Vagina (tissue), 2 donors: Measurements from ENCODE around the gene SLC16A5. TPM values are rescaled to one million over a fixed set of nuclear protein-coding genes. Genes with fewer than 3 reads are reported as not detected.

Source experiments
- DNase-seq, 2 donors: peaks; one replicate each; pipeline ENCODE4 v3.0.0-alpha.2; 2017; ENCODE audit errors: extremely low spot score in 2 of 2
- H3K27ac ChIP-seq: fragments of 200-600 bp; sonication (generic); one replicate; pipeline ENCODE4 v1.5.1; 2019
- H3K27me3 ChIP-seq: fragments of 200-600 bp; sonication (generic); one replicate; pipeline ENCODE4 v1.5.1; 2019
- H3K36me3 ChIP-seq, 2 donors: fragments of 200-600 bp; sonication (generic); one replicate each; pipeline ENCODE4 v1.5.1; 2017 to 2019
- H3K4me1 ChIP-seq: fragments of 200-600 bp; sonication (generic); one replicate; pipeline ENCODE4 v1.5.1; 2019
- H3K4me3 ChIP-seq, 2 donors: fragments of 200-600 bp; sonication (generic); 1 replicate in 1 of 2; 2 replicates in 1 of 2; pipeline ENCODE4 v1.5.1; 2016 to 2019
- H3K9me3 ChIP-seq: fragments of 200-600 bp; sonication (generic); one replicate; pipeline ENCODE4 v1.5.1; 2019
- CTCF ChIP-seq, 3 experiments: fragments of 450-650 bp in 2 of 3; fragments of 200-600 bp in 1 of 3; sonication (generic) in 1 of 3; IDR thresholded peaks; one replicate each; pipeline ENCODE4 v1.5.1; 2017 to 2019; ENCODE audit warnings: antibody characterized with exemption in 3 of 3, mild to moderate bottlenecking in 2 of 3, moderate library complexity in 2 of 3
- POLR2A ChIP-seq, 2 donors: fragments of 450-650 bp; IDR thresholded peaks; one replicate each; pipeline ENCODE4 v1.6.1; 2017; ENCODE audit warnings: antibody characterized with exemption in 2 of 2, mild to moderate bottlenecking in 2 of 2, moderate library complexity in 2 of 2
- POLR2AphosphoS5 ChIP-seq, 2 donors: sonication (generic); formaldehyde crosslinking; IDR thresholded peaks; one replicate each; pipeline ENCODE4 v1.9.0; 2017; ENCODE audit warnings: antibody characterized with exemption in 2 of 2, mild to moderate bottlenecking in 2 of 2, low read depth in 1 of 2; ENCODE audit not compliant: insufficient read depth in 1 of 2
- intact Hi-C: fragments of 100-400 bp; cut with DNase I; formaldehyde crosslinking; loops from one replicate; pipeline ENCODE4 v1.15.1; 2023
- total RNA-seq: library from RNA; depleted of rRNA; stranded (reverse); fragments of >200 nt; gene quantifications from one replicate; pipeline ENCODE4 v1.2.3, GENCODE V29; 2016

SLC16A5 gene
- total RNA-seq, 1 donor from 2014 or later, result 26.8 TPM

GRCh38 chr17:75079023-75079373 lies 8.8 kb upstream of the SLC16A5 start:
- H3K27ac ChIP-seq, result no peak overlapping the region
- no peak for TF ChIP-seq CTCF (IDR thresholded peaks at IDR 0.05)
- no peak overlapping the region for H3K4me3 ChIP-seq
- no peak for DNase-seq
- intact Hi-C loops, result loop anchor here (10.0 kb wide), 1 partner anchor 46 kb away; no protein-coding TSS in a partner anchor
- H3K9me3 ChIP-seq, result no peaks in the 10 kb centered on the region
- H3K27me3 ChIP-seq, result no peaks in the 10 kb centered on the region
- H3K36me3 ChIP-seq, result no peaks in the 10 kb centered on the region
- peaks cover 34% of the 10 kb centered on the region for H3K4me1 ChIP-seq

- H3K36me3 ChIP-seq, result no peaks in the 10 kb centered on the region
- H3K4me1 ChIP-seq, result peaks cover 34% of the 10 kb centered on the region
- no peak overlapping the region for H3K27ac ChIP-seq
- H3K9me3 ChIP-seq, result no peaks in the 10 kb centered on the region
- TF ChIP-seq POLR2A (IDR thresholded peaks at IDR 0.05) (no peak), POLR2AphosphoS5 (IDR thresholded peaks at IDR 0.05; ENCODE audit: insufficient read depth in 1 of 2, low read depth in 1 of 2) (no peak), CTCF (IDR thresholded peaks at IDR 0.05) (no peak)
- H3K4me3 ChIP-seq, result no peak overlapping the region
- no peak for DNase-seq
- intact Hi-C loops, result no loop called here
- no peaks in the 10 kb centered on the region for H3K27me3 ChIP-seq
Observed at GRCh38 chr17:75081611-75082540, 5.9 kb upstream of the SLC16A5 start.

GRCh38 chr17:75082683-75083082 lies 5.1 kb upstream of the SLC16A5 start:
- Histone ChIP-seq H3K4me1 (peaks cover 33% of the 10 kb centered on the region), H3K27me3 (no peaks in the 10 kb centered on the region), H3K36me3 (no peaks in the 10 kb centered on the region), H3K27ac (no peak overlapping the region), H3K9me3 (no peaks in the 10 kb centered on the region), H3K4me3 (no peak overlapping the region)
- no peak for DNase-seq
- intact Hi-C loops, result no loop called here
- no peak for TF ChIP-seq CTCF (IDR thresholded peaks at IDR 0.05)
- no peak for TF ChIP-seq POLR2A (IDR thresholded peaks at IDR 0.05)
- no peak for TF ChIP-seq POLR2AphosphoS5 (IDR thresholded peaks at IDR 0.05; ENCODE audit: insufficient read depth in 1 of 2, low read depth in 1 of 2)

- DNase-seq, result no peak
- peaks cover 33% of the 10 kb centered on the region for H3K4me1 ChIP-seq
- TF ChIP-seq POLR2A (IDR thresholded peaks at IDR 0.05) (no peak), CTCF (IDR thresholded peaks at IDR 0.05) (no peak), POLR2AphosphoS5 (IDR thresholded peaks at IDR 0.05; ENCODE audit: insufficient read depth in 1 of 2, low read depth in 1 of 2) (no peak)
- no peaks in the 10 kb centered on the region for H3K9me3 ChIP-seq
- intact Hi-C loops, result no loop called here
- no peak overlapping the region for H3K4me3 ChIP-seq
- no peaks in the 10 kb centered on the region for H3K36me3 ChIP-seq
- H3K27ac ChIP-seq, result no peak overlapping the region
- no peaks in the 10 kb centered on the region for H3K27me3 ChIP-seq
Observed at GRCh38 chr17:75084039-75084660, 3.6 kb upstream of the SLC16A5 start.
